Activated CD8-positive, alpha-beta memory T cell treated with anti-CD3 and anti-CD28 coated beads for 36 hours (primary cell): ENCODE measurements around the gene JAZF1. TPM values are rescaled to one million over a fixed set of nuclear protein-coding genes. Genes with fewer than 3 reads are reported as not detected.
"Not testable (repeated sequence)": the region's sequence is repeated elsewhere in the genome, so short reads cannot be mapped to it uniquely, and the experiment has no call there.

Source experiments
- CTCF ChIA-PET: fragments of 350-600 bp; sonication (Branson Sonifier 250); formaldehyde crosslinking; loops from one replicate; lab custom pipeline; 2021; ENCODE audit warnings: antibody characterized with exemption; lab: Charles Lee
- POLR2A ChIA-PET: fragments of 350-600 bp; sonication (Branson Sonifier 250); formaldehyde crosslinking; loops from one replicate; lab custom pipeline; 2021; ENCODE audit warnings: antibody characterized with exemption; lab: Charles Lee
- total RNA-seq, 2 experiments: library from RNA; stranded (reverse); gene quantifications; one replicate each; pipeline ENCODE4 v1.2.3, GENCODE V29; 2021

JAZF1 gene
- total RNA-seq, 2 experiments from 2014 or later, result 4.8 to 5.7 TPM

- ChIA-PET POLR2A (no interaction called here), CTCF (no interaction called here)
Measured at GRCh38 chr7:27866256-27866655, 314.3 kb downstream of the JAZF1 start.

GRCh38 chr7:27863880-27864279 lies 316.7 kb downstream of the JAZF1 start:
- ChIA-PET CTCF (no interaction called here), POLR2A (no interaction called here)

GRCh38 chr7:27861747-27862146 lies 318.8 kb downstream of the JAZF1 start:
- ChIA-PET CTCF (interaction anchor here (0.6 kb wide), 1 partner anchor 25 kb away, joined by 3 read pairs; no protein-coding TSS in a partner anchor), POLR2A (no interaction called here)

- ChIA-PET POLR2A (no interaction called here), CTCF (no interaction called here)
Measured at GRCh38 chr7:27860800-27861199, 319.8 kb downstream of the JAZF1 start.

GRCh38 chr7:27856703-27857485 lies 323.7 kb downstream of the JAZF1 start:
- CTCF ChIA-PET, POLR2A ChIA-PET: not testable (repeated sequence)

GRCh38 chr7:27850531-27850930 lies 330.1 kb downstream of the JAZF1 start:
- CTCF ChIA-PET, result no interaction called here
- POLR2A ChIA-PET, result no interaction called here

- ChIA-PET CTCF (no interaction called here), POLR2A (no interaction called here)
Measured at GRCh38 chr7:27846388-27846787, 334.2 kb downstream of the JAZF1 start.

- ChIA-PET CTCF (no interaction called here), POLR2A (no interaction called here)
Measured at GRCh38 chr7:27843584-27844305, 336.9 kb downstream of the JAZF1 start.

- POLR2A ChIA-PET, result no interaction called here
- CTCF ChIA-PET, result no interaction called here
Measured at GRCh38 chr7:27842851-27843250, 337.7 kb downstream of the JAZF1 start.

GRCh38 chr7:27842094-27842692 lies 338.4 kb downstream of the JAZF1 start:
- CTCF ChIA-PET, result no interaction called here
- POLR2A ChIA-PET, result no interaction called here

- ChIA-PET POLR2A (no interaction called here), CTCF (no interaction called here)
Measured at GRCh38 chr7:27840760-27841364, 339.7 kb downstream of the JAZF1 start.

GRCh38 chr7:27840313-27840712 lies 340.3 kb downstream of the JAZF1 start:
- POLR2A ChIA-PET, result no interaction called here
- CTCF ChIA-PET, result interaction anchor here (0.6 kb wide), 1 partner anchor 174 kb away, joined by 3 read pairs; no protein-coding TSS in a partner anchor

- POLR2A ChIA-PET, result no interaction called here
- CTCF ChIA-PET, result no interaction called here
Measured at GRCh38 chr7:27839099-27839498, 341.5 kb downstream of the JAZF1 start.

GRCh38 chr7:27836536-27836935 lies 344.1 kb downstream of the JAZF1 start:
- POLR2A ChIA-PET, result no interaction called here

GRCh38 chr7:27835376-27835775 lies 345.2 kb downstream of the JAZF1 start:
- CTCF ChIA-PET, result no interaction called here
- POLR2A ChIA-PET, result no interaction called here

More at GRCh38 chr7:27836536-27836935, 344.1 kb downstream of the JAZF1 start:
- CTCF ChIA-PET, result no interaction called here

GRCh38 chr7:27834179-27834921 lies 346.2 kb downstream of the JAZF1 start:
- POLR2A ChIA-PET, result no interaction called here
- CTCF ChIA-PET, result no interaction called here

- ChIA-PET CTCF (no interaction called here), POLR2A (no interaction called here)
Measured at GRCh38 chr7:27826357-27826756, 354.2 kb downstream of the JAZF1 start.

- CTCF ChIA-PET, result no interaction called here
- POLR2A ChIA-PET, result no interaction called here
Measured at GRCh38 chr7:27825891-27826290, 354.7 kb downstream of the JAZF1 start.

GRCh38 chr7:27822245-27822644 lies 358.4 kb downstream of the JAZF1 start:
- CTCF ChIA-PET, result no interaction called here
- POLR2A ChIA-PET, result no interaction called here
